Measurements from ENCODE around the gene NAB2. TPM values are rescaled to one million over a fixed set of nuclear protein-coding genes. Genes with fewer than 3 reads are reported as not detected.

The NAB2 gene
- total and polyA plus RNA-seq, 10 of the 15 experiments (the other 5 are each of a cell fraction or from before 2014, with no cell fraction given) = 0.35 to 35.2 (median 15.3) TPM

GRCh38 chr12:57093415-57094207 is 4.7 kb downstream of the NAB2 start:
- ChIA-PET RAD21 (ENCODE audit: unreplicated experiment) (interaction anchor here (0.7 to 8.8 kb wide), 13 partner anchors 10 to 386 kb away, joined by 3 to 199 read pairs (median 5); partner anchors contain the start of genes ARHGAP9, NEMP1, SHMT2 and STAT6), CTCF (interaction anchor here (0.6 to 9.0 kb wide), 23 partner anchors 13 to 365 kb away, joined by 3 to 205 read pairs (median 4); partner anchors contain the start of genes LRP1, NEMP1 and STAT6), POLR2A (interaction anchor here (0.6 to 7.6 kb wide), 6 partner anchors 14 to 340 kb away, joined by 3 to 74 read pairs (median 20); partner anchors contain the start of genes NEMP1 and STAT6), SMC1A (ENCODE audit: uncharacterized antibody, unreplicated experiment) (interaction anchor here (0.7 to 10.4 kb wide), 9 partner anchors 9 to 86 kb away, joined by 3 to 169 read pairs (median 6); partner anchors contain the start of genes NEMP1, STAT6 and TAC3)
- Histone ChIP-seq H3K79me2 (ENCODE audit: control insufficient read depth, insufficient read depth, low read length) (peaks cover 34% of the 10 kb centered on the region), H3K4me2 (ENCODE audit: control insufficient read depth, insufficient read depth) (peak overlapping the region; percentile 97), H3K27ac (ENCODE audit: control insufficient read depth, insufficient read depth) (peak overlapping the region; percentile 84), H2AFZ (ENCODE audit: control insufficient read depth, low read depth, low read length) (no peak overlapping the region), H3K9ac (ENCODE audit: control insufficient read depth, insufficient read depth, low read length) (peak overlapping the region; percentile 68), H3K4me1 (ENCODE audit: control insufficient read depth, insufficient read depth, low read length) (peaks cover 36% of the 10 kb centered on the region), H3K9me3 (replicated peaks; ENCODE audit: control insufficient read depth, insufficient read depth, low read length) (no peaks in the 10 kb centered on the region), H3K4me3 (peak overlapping the region; percentile 75), H3K36me3 (ENCODE audit: control insufficient read depth in 2 of 2, insufficient read depth in 2 of 2, low read length in 1 of 2) (peaks cover 17 to 21% of the 10 kb centered on the region in 2 experiments), H4K20me1 (ENCODE audit: control insufficient read depth, insufficient read depth) (no peaks in the 10 kb centered on the region), H3K27me3 (replicated peaks in 1 of 2; ENCODE audit: control insufficient read depth in 2 of 2, insufficient read depth in 2 of 2, low read length in 1 of 2) (no peaks in the 10 kb centered on the region)
- WGBS (ENCODE audit: insufficient coverage, insufficient replicate concordance, low lambda C conversion rate, missing lambda C conversion rate) = 17% methylated on average over 17 of the region's 24 CpGs
- ATAC-seq (peak; percentile 75), DNase-seq (ENCODE audit: low read depth, low spot score) (no peak), FAIRE-seq (peak; percentile 93)
- intact Hi-C loops (cut with micrococcal nuclease; ENCODE audit: unreplicated experiment) (loop anchor here (1.0 kb wide), 2 partner anchors 18 to 24 kb away; partner anchors contain the start of gene STAT6), in situ Hi-C loops (cut with MboI) (no loop called here)
- no TSS peak for BruUV-seq (replicated peaks)
- TF ChIP-seq JUND (IDR thresholded peaks at IDR 0.05; ENCODE audit: low read depth, low read length) = no peak
- TF ChIP-seq RELB (IDR thresholded peaks at IDR 0.05; ENCODE audit: low read depth) = peak; percentile 36; the same call in 1 of the 2 replicates
- peak; percentile 49 for TF ChIP-seq PBX3 (IDR thresholded peaks at IDR 0.05; ENCODE audit: insufficient replicate concordance, low read depth, low read length)
- TF ChIP-seq EED (IDR thresholded peaks at IDR 0.05; ENCODE audit: low read depth) = peak; percentile 66
- TF ChIP-seq MLLT1 (IDR thresholded peaks at IDR 0.05) = 0 out of 2 replicates have a peak, but pooled peaks have one; percentile 15
- TF ChIP-seq MYB (IDR thresholded peaks at IDR 0.05; ENCODE audit: borderline replicate concordance, low read depth, low read length) = no peak
- 0 out of 2 replicates have a peak, but pooled peaks have one; percentile 50 for TF ChIP-seq RCOR1 (conservative IDR thresholded peaks at IDR 0.05; ENCODE audit: low read depth, low read length)
- TF ChIP-seq DPF2 (IDR thresholded peaks at IDR 0.05) = peak; percentile 55; the same call in 1 of the 2 replicates
- peak; percentile 77; the same call in 1 of the 2 replicates for TF ChIP-seq LARP7 (IDR thresholded peaks at IDR 0.05)
- peak; percentile 73 for TF ChIP-seq PKNOX1 (IDR thresholded peaks at IDR 0.05)
- TF ChIP-seq ZNF217 (IDR thresholded peaks at IDR 0.05) = no peak
- no peak for TF ChIP-seq PML (IDR thresholded peaks at IDR 0.05; ENCODE audit: low read length)
- TF ChIP-seq RAD21 (IDR thresholded peaks at IDR 0.05; ENCODE audit: insufficient read depth, low read depth, low read length) = peak; percentile 57
